HG03457 (cell line): ENCODE data around the gene PRPF38B.
"Not testable (repeated sequence)": the region's sequence is repeated elsewhere in the genome, so short reads cannot be mapped to it uniquely, and the experiment has no call there.

Experiments
- ATAC-seq: cut with Tn5 transposase; IDR thresholded peaks from one replicate; pipeline ENCODE4 v1.9.1; 2021; ENCODE audit warnings: moderate number of reproducible peaks; ENCODE audit not compliant: unreplicated experiment

The PRPF38B gene

DNA sequence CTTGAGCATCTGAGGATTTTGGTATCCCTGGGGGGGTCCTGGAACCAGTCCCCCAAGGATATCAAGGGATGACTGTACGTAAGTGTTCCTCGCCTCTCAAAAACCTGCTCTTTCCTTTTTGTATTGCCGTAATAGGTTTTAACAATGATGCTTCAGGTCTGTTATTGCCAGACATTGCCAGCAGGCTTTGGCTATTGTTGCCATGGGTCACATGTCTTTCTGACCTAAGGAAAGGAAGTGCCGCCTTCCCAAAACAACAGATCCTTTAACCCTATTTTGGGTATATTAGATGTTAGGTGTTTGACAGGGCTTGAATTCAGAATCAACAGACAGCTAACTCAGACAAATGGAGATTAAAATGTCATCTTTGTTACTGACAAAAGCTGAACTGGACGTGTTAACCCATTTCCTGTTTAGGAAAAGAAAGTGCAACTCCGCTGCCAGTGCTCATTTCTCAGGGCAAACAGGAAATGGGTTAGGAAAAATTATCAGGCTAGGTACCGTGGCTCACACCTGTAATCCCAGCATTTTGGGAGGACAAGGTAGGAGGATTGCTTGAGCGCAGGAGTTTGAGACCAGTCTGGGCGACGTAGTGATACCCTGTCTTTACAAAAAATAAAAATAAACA lies 12.4 kb upstream of the PRPF38B start:
- ATAC-seq = no peak

DNA sequence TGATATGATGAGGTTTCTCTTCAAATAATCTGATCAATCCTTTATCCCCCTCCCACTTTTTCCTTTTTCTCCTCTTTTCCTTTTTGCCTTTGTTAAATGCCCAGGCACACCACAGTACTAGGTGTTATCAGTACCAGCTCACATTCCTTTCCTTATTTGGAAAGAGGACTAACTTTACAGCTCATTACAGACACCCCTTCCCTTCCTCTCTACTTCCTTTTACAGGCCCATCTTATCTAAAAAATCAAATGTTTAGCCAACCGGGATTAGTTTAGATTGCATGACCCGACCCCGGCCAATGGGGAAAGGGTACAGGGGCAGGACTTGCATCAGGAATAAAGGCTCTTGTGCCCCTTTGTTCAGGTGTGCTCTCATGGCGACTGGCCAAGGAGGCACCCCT lies 10.4 kb upstream of the PRPF38B start:
- not testable (repeated sequence) for ATAC-seq

DNA sequence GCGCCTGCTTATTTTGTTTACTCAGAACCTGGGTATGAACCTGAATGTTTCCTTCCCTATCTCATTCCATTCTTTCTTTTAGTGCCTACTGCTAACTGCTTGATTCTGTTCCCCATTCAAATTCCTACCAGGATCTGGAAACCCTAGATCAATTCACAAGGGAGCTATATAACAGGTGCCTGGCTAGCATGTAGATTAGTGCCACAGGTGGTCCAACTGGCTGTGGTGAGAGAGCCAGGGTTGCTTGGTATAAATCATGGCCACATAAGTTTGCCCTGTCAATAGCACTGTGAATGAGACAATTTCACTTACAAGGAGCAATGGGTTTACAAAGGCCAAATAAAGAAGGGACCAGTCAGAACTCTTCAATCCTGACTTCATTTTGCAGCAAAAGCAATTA lies 6.6 kb upstream of the PRPF38B start:
- ATAC-seq = no peak

DNA sequence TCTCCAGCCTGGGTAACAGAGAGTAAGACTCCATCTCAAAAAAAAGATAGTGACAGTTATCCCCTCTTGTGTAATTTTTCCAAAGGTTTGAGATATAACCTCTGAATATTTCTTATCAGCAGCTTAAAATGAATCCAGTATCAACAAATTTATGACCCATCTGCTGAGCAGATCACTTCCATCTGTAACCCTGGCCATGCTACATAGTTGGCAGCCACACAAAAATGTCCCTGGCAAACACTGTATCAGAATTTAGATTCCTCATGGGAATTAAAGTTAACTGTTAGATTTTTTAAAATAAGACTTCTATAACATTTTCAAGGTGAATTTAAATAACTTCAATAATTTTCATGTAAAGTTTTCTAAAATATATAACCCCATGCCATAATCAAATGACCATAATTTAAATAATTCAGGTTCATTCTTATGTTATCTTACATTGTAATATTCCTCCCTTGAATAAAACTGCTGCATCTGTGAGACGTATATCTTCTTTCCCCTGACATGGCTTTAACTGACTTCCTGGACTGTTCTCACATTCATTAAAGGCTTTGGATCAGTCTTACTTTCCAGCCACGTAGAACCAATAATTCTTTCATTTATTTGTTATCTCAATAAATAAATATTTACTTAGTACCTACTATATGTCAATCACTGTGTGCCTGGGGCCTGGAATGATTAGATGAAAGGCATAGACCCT lies 5.3 kb upstream of the PRPF38B start:
- no peak for ATAC-seq

DNA sequence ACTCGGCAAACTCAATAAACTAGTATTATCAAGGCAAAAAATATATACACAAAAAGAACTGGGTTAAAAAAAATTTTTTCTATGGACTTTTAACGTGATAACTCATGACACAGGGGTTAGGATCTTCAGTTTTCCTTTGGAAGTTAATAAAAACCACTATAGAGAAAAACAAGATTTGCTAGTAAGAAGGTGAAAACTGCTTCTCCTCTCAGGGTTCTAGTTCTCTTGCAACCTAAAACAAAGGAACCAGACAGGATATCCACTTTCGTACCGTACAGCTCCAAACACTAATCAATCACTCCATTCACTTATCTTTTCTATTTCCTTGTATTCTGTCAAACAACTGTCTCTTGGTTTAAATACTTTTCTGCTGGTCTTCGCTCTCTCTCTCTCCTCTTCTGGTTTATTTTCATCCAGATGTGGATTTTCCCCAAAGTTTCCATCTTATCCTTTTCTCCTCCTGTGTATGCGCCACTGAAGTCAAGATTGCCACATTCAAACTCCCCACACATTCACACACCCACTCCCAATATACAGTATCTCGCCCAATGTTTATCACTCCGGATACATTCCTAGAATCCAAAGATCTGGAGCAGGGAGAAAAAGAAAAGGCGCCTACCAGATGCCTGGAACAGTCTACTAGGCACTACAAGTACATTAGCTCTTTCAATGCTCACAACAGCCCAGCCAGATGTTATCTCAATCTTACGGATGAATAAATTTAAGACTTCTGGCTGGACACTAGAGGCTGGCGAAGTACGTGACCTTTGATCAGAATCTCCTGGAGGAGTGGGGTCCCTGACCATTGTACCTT lies 775 bp upstream of the PRPF38B start:
- no peak for ATAC-seq

DNA sequence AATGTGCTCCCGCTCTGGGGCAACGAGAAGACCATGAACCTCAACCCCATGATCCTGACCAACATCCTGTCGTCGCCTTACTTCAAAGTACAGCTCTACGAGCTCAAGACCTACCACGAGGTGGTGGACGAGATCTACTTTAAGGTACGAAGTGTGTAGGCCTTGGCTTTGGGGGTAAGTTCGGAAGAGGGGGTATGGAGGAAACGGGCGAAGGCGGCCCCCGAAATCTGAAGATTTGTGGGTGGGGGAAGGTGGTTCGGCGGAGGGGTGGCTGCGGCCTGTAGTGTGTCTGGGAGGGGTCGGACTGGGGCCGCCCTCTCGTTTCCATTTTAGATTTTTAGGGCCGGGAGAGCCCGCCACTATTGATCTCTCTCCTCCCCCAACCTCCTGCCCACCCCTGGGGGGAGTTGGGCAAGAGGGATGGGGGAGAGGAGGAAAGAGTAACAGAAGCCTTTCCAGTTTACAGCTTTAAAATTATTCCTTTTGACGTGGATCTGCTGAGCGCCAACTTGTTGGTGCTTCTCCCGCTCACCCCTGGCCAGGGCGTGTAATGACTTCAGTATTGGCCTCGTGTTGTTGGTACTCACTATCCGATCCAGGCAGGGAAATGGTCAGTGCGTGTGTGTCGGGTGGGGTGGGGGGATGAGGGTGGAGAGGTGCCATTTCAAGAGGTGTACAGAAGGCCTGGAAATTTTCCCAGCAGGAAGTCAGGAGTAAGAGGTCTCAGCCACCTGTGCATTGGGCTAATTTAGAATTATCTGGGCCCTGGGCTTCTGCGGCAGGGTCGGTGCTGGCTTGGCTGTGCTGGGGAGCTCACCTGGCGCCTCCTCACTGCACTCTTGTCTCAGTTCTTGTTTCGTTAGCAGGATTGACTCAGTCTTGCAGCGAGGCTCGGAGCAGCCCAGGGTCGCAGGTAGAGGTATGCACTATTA lies 880 bp downstream of the PRPF38B start:
- ATAC-seq = peak; percentile 40

DNA sequence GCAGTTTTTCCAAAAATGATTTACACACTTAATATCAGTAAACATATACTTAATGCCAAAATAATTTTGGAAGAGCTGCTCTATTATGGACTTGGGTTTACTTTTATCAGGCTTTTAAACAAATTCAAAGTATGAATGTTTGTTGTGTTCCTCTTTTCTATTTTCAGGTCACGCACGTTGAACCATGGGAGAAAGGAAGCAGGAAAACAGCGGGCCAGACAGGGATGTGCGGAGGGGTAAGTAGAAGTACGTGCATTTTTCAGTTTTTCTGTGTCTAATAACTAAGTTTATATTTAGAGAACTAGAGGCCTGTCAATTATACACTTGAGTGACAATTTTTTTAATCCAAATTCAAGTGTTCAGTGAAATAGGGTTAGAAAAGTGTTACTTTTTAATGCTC lies 3.4 kb downstream of the PRPF38B start:
- ATAC-seq = no peak

DNA sequence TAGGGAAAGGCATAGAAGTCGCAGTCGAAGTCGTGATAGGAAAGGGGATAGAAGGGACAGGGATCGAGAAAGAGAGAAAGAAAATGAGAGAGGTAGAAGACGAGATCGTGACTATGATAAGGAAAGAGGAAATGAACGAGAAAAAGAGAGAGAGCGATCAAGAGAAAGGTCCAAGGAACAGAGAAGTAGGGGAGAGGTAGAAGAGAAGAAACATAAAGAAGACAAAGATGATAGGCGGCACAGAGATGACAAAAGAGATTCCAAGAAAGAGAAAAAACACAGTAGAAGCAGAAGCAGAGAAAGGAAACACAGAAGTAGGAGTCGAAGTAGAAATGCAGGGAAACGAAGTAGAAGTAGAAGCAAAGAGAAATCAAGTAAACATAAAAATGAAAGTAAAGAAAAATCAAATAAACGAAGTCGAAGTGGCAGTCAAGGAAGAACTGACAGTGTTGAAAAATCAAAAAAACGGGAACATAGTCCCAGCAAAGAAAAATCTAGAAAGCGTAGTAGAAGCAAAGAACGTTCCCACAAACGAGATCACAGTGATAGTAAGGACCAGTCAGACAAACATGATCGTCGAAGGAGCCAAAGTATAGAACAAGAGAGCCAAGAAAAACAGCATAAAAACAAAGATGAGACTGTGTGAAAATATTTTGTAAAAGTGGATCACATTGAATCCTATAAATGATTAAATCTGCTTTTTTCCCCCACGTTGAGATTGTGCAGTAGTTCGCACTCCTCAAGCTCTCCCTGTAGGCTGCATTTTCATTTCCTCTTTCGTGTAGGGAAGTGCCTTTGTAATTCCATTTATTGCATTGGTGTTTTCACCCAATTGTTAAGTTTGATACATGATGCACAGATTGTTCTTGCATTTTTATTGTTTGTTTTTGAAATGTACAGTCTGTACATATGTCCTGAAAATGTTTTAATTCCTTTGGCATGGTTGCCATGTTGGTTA lies 7.5 kb downstream of the PRPF38B start:
- ATAC-seq = no peak

DNA sequence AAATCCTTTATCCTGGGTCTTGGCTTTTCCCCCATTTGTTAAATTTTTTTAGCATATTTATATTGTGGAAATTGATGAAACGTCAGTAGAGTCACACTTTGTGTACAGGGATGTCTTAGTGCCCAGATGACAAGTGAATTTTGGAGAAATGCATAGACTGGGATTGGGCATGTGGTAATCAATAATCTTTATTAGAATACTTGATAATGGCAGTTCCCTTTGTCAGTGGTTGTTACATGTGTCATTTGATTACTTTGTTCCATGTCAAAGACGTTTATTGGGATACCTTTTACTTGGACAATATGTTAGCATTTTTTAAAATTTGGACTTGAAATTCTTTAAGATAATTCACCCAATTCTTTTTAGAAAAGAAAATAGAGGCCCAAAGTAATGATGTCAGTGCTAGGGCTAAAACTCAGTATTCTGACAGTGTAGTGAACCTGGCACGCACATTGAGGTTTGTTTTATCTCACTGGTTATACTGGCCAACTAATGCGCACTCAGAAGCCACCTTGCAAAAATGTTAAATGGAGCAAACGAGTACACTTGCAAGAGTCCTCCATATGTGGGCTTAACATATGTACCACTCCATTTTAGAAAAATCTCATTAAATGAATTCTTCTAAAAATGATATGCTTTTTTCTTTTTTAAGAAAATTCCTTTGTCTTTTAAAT lies 9.2 kb downstream of the PRPF38B start:
- ATAC-seq = no peak

DNA sequence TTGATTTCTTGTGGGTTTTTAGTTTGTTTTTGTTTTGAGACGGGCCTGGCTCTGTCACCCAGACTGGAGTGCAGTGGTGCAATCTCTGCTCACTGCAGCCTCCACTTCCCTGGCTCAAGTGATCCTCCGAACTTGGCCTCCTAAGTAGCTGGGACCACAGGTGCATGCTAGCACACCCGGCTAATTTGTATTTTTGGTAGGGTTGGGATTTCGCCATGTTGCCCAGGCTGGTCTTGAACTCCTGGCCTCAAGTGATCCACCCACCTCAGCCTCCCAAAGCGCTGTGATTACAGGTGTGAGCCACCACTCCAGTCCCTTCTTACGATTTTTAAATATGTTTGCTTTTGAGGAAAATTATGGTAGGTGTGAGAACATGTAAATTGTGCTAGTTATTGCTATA lies 10.0 kb downstream of the PRPF38B start:
- not testable (repeated sequence) for ATAC-seq

DNA sequence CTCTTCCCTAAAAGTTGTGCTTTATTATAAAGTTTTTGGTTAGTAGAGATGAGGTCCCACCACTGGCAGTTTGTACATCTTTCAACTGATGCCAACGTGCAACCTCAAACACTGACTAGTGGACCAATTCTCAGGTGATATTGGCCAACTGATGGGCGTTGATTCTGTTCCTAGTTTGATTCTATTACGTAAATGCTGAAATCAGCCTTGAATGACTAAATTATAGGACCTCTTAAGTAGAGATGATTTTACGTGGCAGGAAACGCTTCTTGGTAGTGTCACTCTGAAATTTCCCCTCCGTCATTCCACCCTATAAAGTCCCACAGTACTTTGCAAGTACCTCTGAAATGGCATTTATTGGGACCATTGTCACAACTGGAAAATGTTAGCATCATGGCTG lies 11.8 kb downstream of the PRPF38B start:
- ATAC-seq = no peak

DNA sequence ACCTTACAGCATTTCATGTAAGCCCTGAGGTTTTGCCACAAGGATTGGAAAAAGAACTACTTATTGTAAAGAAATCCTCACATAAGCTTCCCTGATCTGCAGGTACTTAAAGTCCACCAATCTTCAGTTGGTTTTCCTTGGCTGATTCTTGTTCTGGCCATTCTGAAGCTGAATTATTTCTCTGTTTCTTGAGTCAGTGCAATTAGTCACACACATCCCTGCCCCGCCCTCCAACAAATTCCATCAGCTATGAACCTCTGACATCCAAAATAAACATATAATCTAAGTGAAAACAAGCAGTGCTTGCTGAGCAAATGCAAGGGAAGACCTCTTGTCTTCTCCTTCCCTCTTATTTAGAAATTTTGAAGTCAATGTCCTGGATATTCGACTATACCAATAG lies 12.4 kb downstream of the PRPF38B start:
- ATAC-seq = no peak

DNA sequence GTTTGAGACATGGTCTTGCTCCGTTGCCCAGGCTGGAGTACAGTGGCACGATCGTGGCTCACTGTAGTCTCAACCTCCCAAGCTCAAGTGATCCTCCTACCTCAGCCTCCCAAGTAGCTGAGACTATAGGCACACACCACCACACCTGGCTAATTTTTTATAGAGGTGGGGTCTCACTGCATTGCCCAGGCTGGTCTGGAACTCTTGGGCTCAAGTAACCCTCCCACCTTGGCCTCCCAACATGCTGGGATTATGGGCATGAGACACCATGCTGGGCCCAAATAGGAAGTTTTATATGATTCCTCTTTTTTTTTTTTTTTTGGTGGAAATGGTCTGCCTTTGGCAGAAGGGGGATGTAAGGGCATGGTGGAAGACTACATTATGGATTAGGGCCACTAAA lies 14.5 kb downstream of the PRPF38B start:
- no peak for ATAC-seq

DNA sequence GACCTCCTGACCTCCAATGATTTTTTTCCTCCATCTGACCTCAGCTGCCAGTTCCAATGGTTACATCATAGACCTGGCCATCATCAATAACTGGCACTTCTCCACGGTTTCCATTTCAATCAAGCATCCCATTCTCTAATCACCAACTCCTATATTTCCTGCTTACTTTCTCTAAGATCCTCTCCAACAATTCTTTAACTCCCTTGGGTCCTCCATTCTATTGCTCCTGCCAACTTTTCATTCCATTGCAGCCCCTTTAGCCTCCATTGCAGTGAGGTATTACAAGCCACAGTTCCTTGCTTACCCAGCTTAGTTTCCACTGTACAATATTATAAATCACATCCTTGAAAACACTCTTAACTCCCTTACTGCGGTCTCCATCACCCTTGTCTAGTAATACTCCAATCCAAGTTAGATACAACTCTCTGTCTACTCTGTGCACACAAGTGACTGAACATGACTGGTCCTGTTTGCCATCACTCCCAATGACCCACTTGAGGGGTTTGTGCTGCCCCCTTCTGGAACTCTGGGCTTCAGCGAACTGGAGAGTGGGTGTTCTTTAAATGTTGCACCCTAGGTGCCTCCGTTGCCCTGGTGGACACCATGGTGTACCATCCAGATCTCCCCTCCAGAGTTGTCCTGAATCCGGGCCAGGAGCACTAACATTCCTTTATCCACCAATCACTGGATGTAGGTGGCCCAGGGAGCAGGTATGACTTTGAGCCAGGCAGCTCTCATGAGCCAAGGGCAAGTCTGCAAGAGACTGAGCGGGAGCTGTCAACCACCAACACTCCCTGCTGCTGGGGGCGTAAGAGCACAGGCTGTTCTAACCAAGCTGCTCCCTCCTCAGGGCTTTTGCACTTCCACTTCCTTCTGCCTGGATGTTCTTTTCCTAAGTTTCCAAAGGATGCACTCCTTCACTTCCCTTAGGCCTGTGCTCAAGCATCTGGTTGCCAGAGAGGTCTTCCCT lies 16.9 kb downstream of the PRPF38B start:
- ATAC-seq = no peak

DNA sequence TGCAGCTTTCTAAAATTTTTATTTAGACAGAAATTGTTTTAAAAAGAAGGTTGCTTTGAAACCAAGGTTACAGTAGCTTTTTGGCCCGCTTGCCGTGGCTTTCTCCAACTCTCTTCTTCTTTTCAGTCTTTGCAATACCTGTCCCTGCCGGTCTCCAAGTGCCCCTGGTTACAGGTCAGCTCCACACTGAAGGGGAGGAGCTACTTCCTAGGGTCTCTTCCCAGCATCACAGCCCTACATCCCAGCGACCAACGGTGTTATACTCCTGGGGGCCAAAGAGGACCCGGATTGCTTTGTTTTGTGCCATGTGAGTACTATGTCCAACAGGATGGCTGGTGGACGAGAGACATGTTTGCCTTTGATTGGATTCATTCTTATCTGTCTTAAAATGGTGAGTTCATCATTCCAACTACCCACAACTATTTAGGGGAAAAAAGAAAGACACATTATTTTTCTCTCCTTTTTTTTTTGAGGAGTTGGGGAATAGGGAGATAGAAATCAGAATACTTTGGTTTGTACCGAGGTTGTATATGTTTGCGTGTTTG lies 20.6 kb downstream of the PRPF38B start, which contains the start of gene FNDC7:
Gene FNDC7, plus strand, starts transcription at position 303 of the 545 bp plus-strand sequence. Its CDS starts 26 bp downstream, at position 329.
- ATAC-seq = no peak

DNA sequence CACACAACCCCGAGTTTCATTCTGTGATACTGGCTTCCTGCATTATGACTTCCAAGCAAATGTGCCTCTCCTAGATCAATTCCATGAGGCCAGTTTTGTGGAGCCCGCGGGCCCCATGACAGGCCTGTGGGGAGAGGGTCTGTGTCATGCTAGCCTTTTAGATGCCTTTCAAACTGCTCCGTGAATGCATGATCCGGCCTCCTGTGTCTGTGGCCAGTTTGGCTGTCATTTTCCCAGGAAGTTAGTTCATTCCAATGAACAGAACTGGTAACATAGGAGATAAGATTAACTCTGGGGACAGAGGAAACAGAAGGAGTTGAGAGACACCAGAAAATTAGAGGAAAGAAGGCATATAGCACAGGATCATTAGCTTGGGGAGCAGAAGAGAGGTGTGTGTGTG lies 23.8 kb downstream of the PRPF38B start:
- no peak for ATAC-seq

DNA sequence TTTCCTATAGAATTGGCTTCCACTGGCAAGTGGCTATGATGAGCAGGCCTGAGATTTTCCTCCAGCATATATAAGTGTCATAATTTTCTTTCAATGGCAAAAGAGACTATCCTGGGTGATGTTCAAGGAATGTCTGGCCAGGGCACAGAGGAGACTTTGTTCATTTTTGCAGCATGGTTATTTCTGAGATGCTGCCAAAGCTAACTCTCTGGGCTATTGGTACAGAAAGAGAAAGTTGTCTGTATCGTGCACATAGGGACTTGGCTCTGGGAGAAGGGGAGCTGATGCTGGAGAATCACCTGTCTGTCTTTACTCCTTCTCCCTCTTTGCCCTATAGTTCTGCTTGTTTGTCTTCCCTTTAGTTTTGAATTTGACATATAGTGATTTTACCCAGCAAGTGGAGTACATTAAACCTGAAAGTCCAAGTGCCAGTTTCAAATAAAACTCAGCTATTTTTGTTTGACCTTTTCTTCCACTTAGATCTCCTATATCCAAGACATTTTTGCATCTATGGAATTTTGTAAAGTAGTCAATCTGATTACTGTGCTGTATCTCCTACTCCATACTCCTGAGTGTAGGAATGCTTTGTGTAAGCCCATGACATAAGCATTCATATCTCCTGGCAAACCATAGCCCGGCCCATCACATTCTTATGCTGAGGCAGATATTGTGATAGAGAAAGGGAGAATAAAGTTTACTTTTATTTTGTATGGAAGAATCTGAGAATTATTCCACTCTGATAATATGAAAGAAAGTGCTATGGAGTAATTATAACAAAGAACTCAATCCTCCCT lies 24.5 kb downstream of the PRPF38B start:
- ATAC-seq = no peak
